ENCODE data around the gene CHAD. TPM values are rescaled to one million over a fixed set of nuclear protein-coding genes. Genes with fewer than 3 reads are reported as not detected.
A peak's percentile ranks its signal among the peaks of the same experiment; 100 is the strongest.

The CHAD gene
- total RNA-seq, 2 donors from 2014 or later = not detected

GRCh38 chr17:50464736-50465135 is 3.9 kb downstream of the CHAD start:
- no peak for DNase-seq (ENCODE audit: low spot score)
- Mint-ChIP-seq H3K4me3 (no peak overlapping the region), H3K9me3 (no peaks in the 10 kb centered on the region), H3K36me3 (no peaks in the 10 kb centered on the region), H3K27me3 (peaks cover 14% of the 10 kb centered on the region in 2 donors), H3K4me1 (ENCODE audit: low read depth in 2 of 2) (peaks cover 4 to 5% of the 10 kb centered on the region in 2 donors), H3K27ac (no peak overlapping the region)
- no peak for ATAC-seq

- peaks cover 4 to 5% of the 10 kb centered on the region in 2 donors for H3K4me1 Mint-ChIP-seq (ENCODE audit: low read depth in 2 of 2)
Observed at GRCh38 chr17:50464121-50464520, 4.6 kb downstream of the CHAD start.

GRCh38 chr17:50462446-50462845 is 6.2 kb downstream of the CHAD start:
- Mint-ChIP-seq H3K27ac (no peak overlapping the region), H3K36me3 (no peaks in the 10 kb centered on the region), H3K9me3 (no peaks in the 10 kb centered on the region), H3K4me3 (no peak overlapping the region), H3K27me3 (peaks cover 3 to 5% of the 10 kb centered on the region in 2 donors), H3K4me1 (ENCODE audit: low read depth in 2 of 2) (no peaks in the 10 kb centered on the region)
- ATAC-seq (no peak), DNase-seq (ENCODE audit: low spot score) (no peak)

More at GRCh38 chr17:50464121-50464520, 4.6 kb downstream of the CHAD start:
- Mint-ChIP-seq H3K9me3 (no peaks in the 10 kb centered on the region), H3K4me3 (no peak overlapping the region), H3K27me3 (peaks cover 14% of the 10 kb centered on the region in 2 donors), H3K36me3 (no peaks in the 10 kb centered on the region), H3K27ac (no peak overlapping the region)
- DNase-seq (ENCODE audit: low spot score) (no peak), ATAC-seq (no peak)

- DNase-seq (ENCODE audit: low spot score) (no peak), ATAC-seq (peak in 1 of 2 donors; percentile 26)
- no peaks in the 10 kb centered on the region for H3K27me3 Mint-ChIP-seq
- no peak overlapping the region for H3K4me3 Mint-ChIP-seq
- H3K4me1 Mint-ChIP-seq (ENCODE audit: low read depth in 2 of 2) = no peaks in the 10 kb centered on the region
- no peak overlapping the region for H3K27ac Mint-ChIP-seq
- no peaks in the 10 kb centered on the region for H3K36me3 Mint-ChIP-seq
- H3K9me3 Mint-ChIP-seq = no peaks in the 10 kb centered on the region
Observed at GRCh38 chr17:50461550-50462132, 7.0 kb downstream of the CHAD start.

GRCh38 chr17:50460831-50461526 is 7.7 kb downstream of the CHAD start:
- Mint-ChIP-seq H3K36me3 (no peaks in the 10 kb centered on the region), H3K4me3 (no peak overlapping the region)

GRCh38 chr17:50459756-50460155 is 8.9 kb downstream of the CHAD start:
- Mint-ChIP-seq H3K4me3 (no peak overlapping the region), H3K36me3 (no peaks in the 10 kb centered on the region), H3K27ac (no peak overlapping the region), H3K27me3 (no peaks in the 10 kb centered on the region), H3K4me1 (ENCODE audit: low read depth in 2 of 2) (no peaks in the 10 kb centered on the region), H3K9me3 (no peaks in the 10 kb centered on the region)
- no peak for ATAC-seq
- no peak for DNase-seq (ENCODE audit: low spot score)

More at GRCh38 chr17:50460831-50461526, 7.7 kb downstream of the CHAD start:
- DNase-seq (ENCODE audit: low spot score) (no peak), ATAC-seq (no peak)
- no peaks in the 10 kb centered on the region for H3K27me3 Mint-ChIP-seq
- no peaks in the 10 kb centered on the region for H3K9me3 Mint-ChIP-seq
- no peaks in the 10 kb centered on the region for H3K4me1 Mint-ChIP-seq (ENCODE audit: low read depth in 2 of 2)
- no peak overlapping the region for H3K27ac Mint-ChIP-seq

- no peaks in the 10 kb centered on the region for H3K4me1 Mint-ChIP-seq (ENCODE audit: low read depth in 2 of 2)
- no peaks in the 10 kb centered on the region for H3K27me3 Mint-ChIP-seq
- no peak overlapping the region for H3K4me3 Mint-ChIP-seq
- no peaks in the 10 kb centered on the region for H3K36me3 Mint-ChIP-seq
- ATAC-seq (no peak), DNase-seq (ENCODE audit: low spot score) (no peak)
- no peak overlapping the region for H3K27ac Mint-ChIP-seq
- no peaks in the 10 kb centered on the region for H3K9me3 Mint-ChIP-seq
Observed at GRCh38 chr17:50458701-50459676, 9.7 kb downstream of the CHAD start.

- Mint-ChIP-seq H3K4me1 (ENCODE audit: low read depth in 2 of 2) (no peaks in the 10 kb centered on the region), H3K36me3 (no peaks in the 10 kb centered on the region), H3K4me3 (no peak overlapping the region), H3K27me3 (no peaks in the 10 kb centered on the region), H3K9me3 (no peaks in the 10 kb centered on the region), H3K27ac (no peak overlapping the region)
- ATAC-seq (no peak), DNase-seq (ENCODE audit: low spot score) (no peak)
Observed at GRCh38 chr17:50458270-50458669, 10.4 kb downstream of the CHAD start.

- DNase-seq (ENCODE audit: low spot score) = no peak
- Mint-ChIP-seq H3K36me3 (no peaks in the 10 kb centered on the region), H3K27me3 (no peaks in the 10 kb centered on the region), H3K9me3 (no peaks in the 10 kb centered on the region), H3K4me3 (no peak overlapping the region), H3K4me1 (ENCODE audit: low read depth in 2 of 2) (no peaks in the 10 kb centered on the region), H3K27ac (no peak overlapping the region)
- no peak for ATAC-seq
Observed at GRCh38 chr17:50457621-50458020, 11.1 kb downstream of the CHAD start.

GRCh38 chr17:50453901-50454300 is 14.8 kb downstream of the CHAD start:
- Mint-ChIP-seq H3K27ac (no peak overlapping the region), H3K9me3 (no peaks in the 10 kb centered on the region), H3K4me3 (no peak overlapping the region), H3K27me3 (no peaks in the 10 kb centered on the region), H3K36me3 (no peaks in the 10 kb centered on the region), H3K4me1 (ENCODE audit: low read depth in 2 of 2) (peaks cover 0 to 2% of the 10 kb centered on the region in 2 donors)
- DNase-seq (ENCODE audit: low spot score) (no peak), ATAC-seq (no peak)

- no peak for ATAC-seq
- DNase-seq (ENCODE audit: low spot score) = no peak
- Mint-ChIP-seq H3K36me3 (no peaks in the 10 kb centered on the region), H3K27ac (no peak overlapping the region), H3K4me1 (ENCODE audit: low read depth in 2 of 2) (peaks cover 2 to 7% of the 10 kb centered on the region in 2 donors), H3K9me3 (no peaks in the 10 kb centered on the region), H3K4me3 (no peak overlapping the region), H3K27me3 (no peaks in the 10 kb centered on the region)
Observed at GRCh38 chr17:50452630-50453300, 15.9 kb downstream of the CHAD start.

- H3K9me3 Mint-ChIP-seq = no peaks in the 10 kb centered on the region
- no peak overlapping the region for H3K27ac Mint-ChIP-seq
Observed at GRCh38 chr17:50451943-50452629, 16.6 kb downstream of the CHAD start.

GRCh38 chr17:50448643-50449042 is 20.0 kb downstream of the CHAD start:
- DNase-seq (ENCODE audit: low spot score) (no peak), ATAC-seq (no peak)
- no peaks in the 10 kb centered on the region for H3K36me3 Mint-ChIP-seq
- H3K27ac Mint-ChIP-seq = no peak overlapping the region
- no peaks in the 10 kb centered on the region for H3K9me3 Mint-ChIP-seq
- peaks cover 2 to 7% of the 10 kb centered on the region in 2 donors for H3K4me1 Mint-ChIP-seq (ENCODE audit: low read depth in 2 of 2)
- no peak overlapping the region for H3K4me3 Mint-ChIP-seq
- H3K27me3 Mint-ChIP-seq = no peaks in the 10 kb centered on the region

More at GRCh38 chr17:50451943-50452629, 16.6 kb downstream of the CHAD start:
- H3K4me3 Mint-ChIP-seq = no peak overlapping the region
- no peak for ATAC-seq
- no peaks in the 10 kb centered on the region for H3K27me3 Mint-ChIP-seq
- no peaks in the 10 kb centered on the region for H3K36me3 Mint-ChIP-seq
- DNase-seq (ENCODE audit: low spot score) = no peak
- peaks cover 2 to 7% of the 10 kb centered on the region in 2 donors for H3K4me1 Mint-ChIP-seq (ENCODE audit: low read depth in 2 of 2)

Data from natural killer cell treated with Interleukin-12 subunit alpha and Interleukin-12 subunit beta and Interleukin-15 and Interleukin-18, amount 100 ng/mL, for 72 hours (primary cell).